Subcutaneous adipose tissue (tissue), 4 donors: ENCODE measurements around the gene LGALS9C. TPM values are rescaled to one million over a fixed set of nuclear protein-coding genes. Genes with fewer than 3 reads are reported as not detected.
"Not testable (repeated sequence)": the region's sequence is repeated elsewhere in the genome, so short reads cannot be mapped to it uniquely, and the experiment has no call there.

Experiments
- CTCF ChIP-seq: fragments of 450-650 bp; IDR thresholded peaks from one replicate; pipeline ENCODE4 v1.5.1; 2016; ENCODE audit warnings: low read depth, mild to moderate bottlenecking, control low read depth, antibody characterized with exemption, moderate library complexity
- small RNA-seq: library from RNA; depleted of rRNA; stranded (forward); fragments of <200 nt; gene quantifications from one replicate; pipeline ENCODE3, GENCODE V24; 2016
- total RNA-seq, 4 donors: library from RNA; depleted of rRNA; stranded (reverse); fragments of >200 nt; gene quantifications; one replicate each; pipeline ENCODE4 v1.1.0, GENCODE V29; 2016

Gene LGALS9C
- total RNA-seq = not detected

GRCh38 chr17:18476508-18477308 lies at the start of gene LGALS9C:
Gene LGALS9C, plus strand, starts transcription at chr17:18476789. Its CDS starts 66 bp downstream, at chr17:18476855.
- TF ChIP-seq CTCF = not testable (repeated sequence)

Small RNA genes within 50 kb of the gene (small RNA-seq; reads per million reads assigned to genes)
- not detected for gene AL353997.1
- gene AL353997.4 = not detected

Other genes with a start within 250 kb of the LGALS9C start
- gene FLII, start 218.1 kb upstream of the LGALS9C start, total RNA-seq = 100 to 1,000 TPM; 244 to 388 (median 274) TPM
- gene MIEF2, start 216.1 kb upstream of the LGALS9C start, total RNA-seq = 10 to 100 TPM in 1 of 4 donors, 1 to 10 TPM in 3; 5.2 to 11.4 (median 7.9) TPM
- gene TOP3A, start 161.8 kb upstream of the LGALS9C start, total RNA-seq = 10 to 100 TPM; 20.9 to 32.2 (median 27.6) TPM
- 10 to 100 TPM; 12.7 to 18.2 (median 16.3) TPM for gene SMCR8, start 161.5 kb upstream of the LGALS9C start, total RNA-seq
- 100 to 1,000 TPM in 2 of 4 donors, 10 to 100 TPM in 2; 88.1 to 257 (median 104) TPM for gene SHMT1, start 113.2 kb upstream of the LGALS9C start, total RNA-seq
- under 1 TPM in 1 of 4 donors, not detected in 3; 0.85 TPM for gene EVPLL, start 99.0 kb upstream of the LGALS9C start, total RNA-seq
- gene TBC1D28, start 167.6 kb downstream of the LGALS9C start, total RNA-seq = not detected
- 1 to 10 TPM; 3.7 to 7.0 (median 5.0) TPM for gene FOXO3B, start 205.5 kb downstream of the LGALS9C start, total RNA-seq